NAMALWA (cell line): ENCODE results near the gene CH25H.
"Not testable (repeated sequence)": the region's sequence is repeated elsewhere in the genome, so short reads cannot be mapped to it uniquely, and the experiment has no call there.

ENCODE experiments used
- DNase-seq: peaks from one replicate; pipeline ENCODE4 v3.0.0-alpha.2; 2015; ENCODE audit warnings: low spot score

The CH25H gene

DNA sequence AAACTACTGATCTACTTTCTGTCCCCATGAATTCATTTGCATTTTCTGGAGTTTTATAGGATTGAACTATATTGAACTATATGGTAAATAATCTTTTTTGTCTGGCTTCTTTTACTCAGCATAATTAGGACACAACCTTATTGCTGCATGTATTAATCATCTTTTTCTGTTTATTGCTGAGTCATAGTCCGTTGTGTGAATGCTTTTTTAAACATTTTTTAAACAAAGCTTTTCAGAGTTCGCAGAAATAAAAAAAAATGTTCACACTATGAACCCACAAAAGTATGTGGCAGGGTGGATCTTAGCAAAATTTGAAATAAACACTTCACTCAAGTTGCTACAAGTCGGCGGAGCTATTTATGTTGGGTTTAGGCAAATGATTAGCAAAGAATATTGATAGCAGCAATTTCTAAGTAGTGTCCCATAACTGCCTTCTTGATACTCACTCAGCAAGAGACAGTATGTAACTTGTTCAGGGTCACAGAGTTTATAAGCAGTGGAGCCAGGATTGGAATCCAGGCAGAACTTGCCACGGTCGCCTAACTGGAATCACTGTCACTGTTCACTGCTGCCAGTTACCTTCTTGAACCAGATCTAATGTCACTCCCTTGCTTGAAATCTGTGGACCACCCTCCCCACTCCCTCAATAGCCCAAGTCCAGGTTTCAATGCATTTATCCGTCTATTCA, 5.6 kb downstream of the CH25H start:
- DNase-seq, result no peak

- DNase-seq, result no peak
Observed at GRCh38 chr10:89197473-89197872, 9.6 kb downstream of the CH25H start.

- not testable (repeated sequence) for DNase-seq
Observed at GRCh38 chr10:89191301-89191700, 15.8 kb downstream of the CH25H start.

DNA sequence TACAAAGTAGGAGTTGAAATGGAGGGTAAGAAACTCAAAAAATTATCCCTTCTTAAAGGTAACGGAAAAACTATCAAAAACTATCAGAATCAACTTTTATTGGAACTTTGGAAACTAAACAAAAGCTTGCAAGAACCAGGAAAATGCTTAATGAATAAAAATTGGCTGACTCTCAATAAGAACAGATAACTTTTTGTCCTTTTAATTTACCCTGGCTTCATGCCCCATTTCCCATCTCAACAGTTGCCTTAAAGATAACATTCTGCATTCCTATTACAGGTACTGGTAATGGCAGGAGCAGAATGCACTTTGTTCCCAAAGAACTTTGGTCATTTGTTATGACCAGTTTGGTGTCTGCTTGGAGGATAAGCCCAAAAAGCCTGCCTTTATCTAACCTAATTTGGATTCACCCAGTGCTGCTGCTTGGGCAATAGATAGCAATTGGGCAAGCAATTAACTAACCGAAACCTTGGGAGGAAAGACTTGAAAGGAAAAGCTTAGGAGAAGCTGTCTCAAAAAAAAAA, 17.8 kb downstream of the CH25H start:
- no peak for DNase-seq

DNA sequence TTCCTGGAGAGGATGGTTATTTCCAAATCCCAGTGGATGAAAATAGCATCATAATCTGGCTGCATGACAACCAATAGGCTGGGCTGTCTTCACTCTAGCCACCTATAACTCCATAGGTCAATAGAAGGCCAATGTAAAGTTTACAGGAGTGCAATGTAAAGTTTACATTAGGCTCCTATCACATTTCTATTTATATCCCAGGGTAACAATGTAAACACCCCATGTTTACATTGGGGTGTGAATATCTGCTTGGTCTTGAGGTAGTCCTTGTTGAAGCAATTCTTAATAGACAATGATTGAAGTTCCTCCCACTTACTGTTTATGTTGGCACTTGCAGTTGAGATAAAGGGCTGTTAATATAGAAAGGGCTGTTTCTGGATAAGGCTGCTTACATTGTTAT, 21.5 kb downstream of the CH25H start:
- no peak for DNase-seq

DNA sequence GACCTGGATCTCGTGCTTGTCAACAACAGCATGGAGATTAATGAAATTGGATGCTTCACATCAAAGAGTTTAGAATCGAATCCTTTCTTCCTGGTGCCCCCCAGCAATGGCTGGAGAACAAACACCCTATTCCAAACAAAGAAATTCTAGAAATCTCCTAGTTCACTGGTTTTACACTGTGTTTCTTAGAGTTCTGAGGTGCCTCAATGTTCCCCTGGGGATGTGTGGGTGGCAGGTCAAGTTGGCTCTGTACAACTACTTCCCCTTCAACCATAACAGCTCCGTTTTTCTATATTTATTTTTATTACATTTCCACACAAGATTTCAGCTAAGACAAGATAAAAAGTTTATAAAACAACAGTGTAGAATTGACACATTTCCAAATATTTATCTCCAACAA, 22.5 kb downstream of the CH25H start:
- no peak for DNase-seq

DNA sequence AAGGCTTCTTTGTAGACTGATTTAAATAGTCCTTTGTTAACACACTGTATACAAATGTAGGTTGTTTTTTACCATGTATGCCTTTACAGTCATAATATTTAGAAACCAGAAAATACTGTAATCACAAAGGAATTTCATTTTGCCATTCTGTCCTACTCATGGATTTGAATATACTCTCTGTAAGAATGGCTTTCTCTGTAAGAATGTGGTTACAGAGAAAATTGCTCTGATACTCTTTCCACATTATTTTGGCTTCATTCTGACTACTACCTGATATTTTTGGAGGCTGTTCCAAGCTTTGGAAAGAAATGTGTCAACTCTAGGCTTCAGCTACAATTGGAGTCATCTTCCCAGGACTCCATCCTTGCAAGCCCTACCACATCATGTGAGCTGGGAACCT, 23.5 kb downstream of the CH25H start:
- no peak for DNase-seq

GRCh38 chr10:89182894-89183293, 24.2 kb downstream of the CH25H start:
- no peak for DNase-seq

GRCh38 chr10:89175816-89176215, 31.3 kb downstream of the CH25H start:
- DNase-seq, result no peak

DNA sequence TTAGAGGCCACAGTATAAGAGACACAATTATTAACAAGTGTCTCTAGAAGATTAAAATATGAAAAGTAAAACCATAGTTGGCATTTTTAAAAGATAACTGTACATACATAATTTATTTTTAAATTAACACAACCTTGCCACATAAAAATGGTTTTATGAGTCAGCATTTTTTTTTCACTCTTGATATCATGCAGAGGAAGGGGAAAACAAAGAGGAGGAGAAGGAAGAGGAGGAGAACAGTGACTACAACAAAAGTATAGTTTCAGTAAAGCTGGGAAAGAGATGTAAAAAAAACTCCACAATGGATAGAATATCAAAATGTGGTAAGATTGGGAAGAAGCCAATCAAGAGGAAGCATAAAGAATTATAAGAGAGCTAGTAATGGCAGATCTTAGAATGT, 34.0 kb downstream of the CH25H start:
- DNase-seq, result no peak

DNA sequence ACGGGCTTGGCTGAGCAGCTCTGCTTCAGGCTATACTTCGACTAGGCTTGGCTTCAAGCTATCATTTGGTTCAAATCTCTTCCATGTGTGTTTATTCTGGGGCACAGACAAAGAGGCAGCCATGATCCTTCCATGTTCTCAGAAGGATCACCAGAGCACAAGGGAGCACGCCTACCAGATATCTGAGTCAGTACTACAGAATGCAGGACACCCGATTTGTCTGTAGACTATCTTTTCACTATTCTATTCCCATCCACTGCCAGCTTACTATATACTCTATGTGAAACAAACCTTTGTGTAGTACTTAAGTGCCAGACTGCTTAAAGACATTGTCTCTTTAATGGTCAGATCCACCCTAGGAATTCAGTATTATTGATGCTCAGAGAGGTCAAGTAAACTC, 35.1 kb downstream of the CH25H start:
- no peak for DNase-seq

DNA sequence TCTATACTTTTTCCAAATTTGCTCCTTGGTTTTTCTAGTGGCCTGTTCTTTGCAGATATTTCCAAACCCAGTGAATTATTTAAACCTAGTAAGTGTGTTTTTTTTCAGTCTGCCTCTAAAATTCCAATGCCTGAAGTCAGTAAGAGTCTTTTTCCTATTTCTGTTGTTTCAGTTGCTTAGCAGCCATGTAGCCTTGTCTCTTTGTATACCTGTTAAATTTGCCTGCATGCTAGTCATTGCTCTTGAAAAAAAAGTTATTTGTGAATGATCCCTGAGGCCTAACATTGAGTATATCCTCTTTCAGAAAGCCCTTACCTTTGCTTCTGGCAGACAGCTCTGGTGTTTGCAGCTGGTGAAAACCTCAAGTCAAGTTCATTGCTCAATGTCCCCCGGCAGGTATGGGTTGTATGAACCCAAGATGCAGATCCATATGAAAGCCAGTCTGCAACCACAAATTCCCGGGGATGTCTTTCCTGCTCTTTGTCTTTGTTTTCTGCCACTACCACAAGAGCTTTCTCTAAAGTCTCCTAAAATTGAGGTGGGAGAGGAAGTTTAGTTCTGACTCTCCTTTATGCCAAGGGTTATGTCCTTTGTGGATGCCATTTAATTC, 35.7 kb downstream of the CH25H start:
- no peak for DNase-seq

DNA sequence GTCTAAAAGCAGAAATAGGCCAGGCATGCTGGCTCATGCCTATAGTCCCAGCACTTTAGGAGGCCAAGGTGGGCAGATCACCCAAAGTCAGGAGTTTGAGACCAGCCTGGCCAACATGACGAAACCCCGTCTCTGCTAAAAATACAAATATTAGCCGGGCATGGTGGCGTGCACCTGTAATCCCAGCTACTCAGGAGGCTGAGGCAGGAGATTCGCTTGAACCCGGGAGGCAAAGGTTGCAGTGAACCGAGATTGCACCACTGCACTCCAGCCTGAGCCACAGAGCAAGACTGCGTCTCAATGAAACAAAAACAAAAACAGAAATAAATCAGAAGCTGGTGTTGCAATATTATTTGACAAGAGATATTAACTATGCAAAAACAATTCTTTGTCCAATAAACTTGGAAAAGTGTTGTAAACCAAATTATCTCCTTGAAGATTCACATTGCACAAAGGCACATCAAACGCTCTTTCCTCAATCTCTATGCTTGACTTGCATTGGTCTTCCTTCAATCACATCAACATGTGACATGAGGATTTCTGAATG, 38.7 kb downstream of the CH25H start:
- not testable (repeated sequence) for DNase-seq

- no peak for DNase-seq
Observed at GRCh38 chr10:89167915-89168314, 39.2 kb downstream of the CH25H start.

- no peak for DNase-seq
Observed at GRCh38 chr10:89165923-89166322, 41.2 kb downstream of the CH25H start.

DNA sequence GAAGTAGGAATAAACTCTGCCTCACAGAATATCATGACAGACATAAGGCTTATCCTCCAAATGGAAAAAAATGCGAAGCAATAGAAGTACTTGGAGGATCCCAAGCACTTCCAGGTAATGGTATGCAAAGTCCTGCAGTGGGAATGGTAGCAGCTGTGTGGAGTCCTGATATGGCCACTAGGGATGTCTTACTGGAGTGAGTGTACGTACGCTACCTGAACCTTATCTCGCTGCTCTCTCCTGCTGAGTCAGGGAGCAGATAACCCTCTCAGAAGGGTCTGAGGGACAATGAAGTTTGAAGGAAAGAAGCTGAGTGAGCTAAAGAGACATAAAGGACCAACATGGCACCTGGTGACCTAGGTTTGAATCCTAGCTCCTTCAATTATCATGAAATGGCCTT, 42.2 kb downstream of the CH25H start:
- DNase-seq, result no peak

- no peak for DNase-seq
Observed at GRCh38 chr10:89164080-89164479, 43.0 kb downstream of the CH25H start.

DNA sequence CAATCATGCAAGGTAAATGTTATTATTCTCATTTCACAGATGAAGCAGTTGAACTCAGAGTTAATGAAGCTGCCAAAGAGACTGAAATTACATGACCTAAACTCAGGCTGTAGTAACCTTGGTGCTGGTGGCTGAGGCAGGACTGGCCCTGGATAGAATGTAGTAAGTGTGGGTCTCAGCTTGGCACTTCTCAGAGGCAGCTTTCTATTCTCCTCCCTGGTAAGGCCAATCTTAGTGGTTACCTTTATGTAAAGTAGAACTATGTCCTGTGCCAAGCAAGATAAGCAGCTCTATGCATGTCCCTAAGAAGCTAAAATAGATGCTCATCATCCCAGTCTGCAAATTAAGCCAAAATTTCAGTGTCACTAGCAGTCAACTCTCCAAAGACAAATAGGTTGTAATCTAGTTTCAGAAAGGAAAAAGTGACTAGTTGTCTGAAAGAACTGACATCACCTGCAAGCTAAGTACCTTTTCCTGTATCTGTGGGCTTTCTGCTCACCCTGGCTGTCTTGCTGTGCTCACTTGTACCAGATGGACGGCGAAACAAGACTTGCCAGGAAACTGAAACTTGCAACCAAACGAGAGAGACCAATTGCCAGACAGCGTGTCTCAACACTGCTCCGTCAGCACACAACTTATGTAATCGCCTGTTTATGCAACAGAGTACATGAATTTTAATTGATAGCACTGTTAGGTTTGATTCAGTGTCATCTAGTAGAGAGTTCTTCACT, 43.7 kb downstream of the CH25H start:
- DNase-seq, result peak; percentile 61

DNA sequence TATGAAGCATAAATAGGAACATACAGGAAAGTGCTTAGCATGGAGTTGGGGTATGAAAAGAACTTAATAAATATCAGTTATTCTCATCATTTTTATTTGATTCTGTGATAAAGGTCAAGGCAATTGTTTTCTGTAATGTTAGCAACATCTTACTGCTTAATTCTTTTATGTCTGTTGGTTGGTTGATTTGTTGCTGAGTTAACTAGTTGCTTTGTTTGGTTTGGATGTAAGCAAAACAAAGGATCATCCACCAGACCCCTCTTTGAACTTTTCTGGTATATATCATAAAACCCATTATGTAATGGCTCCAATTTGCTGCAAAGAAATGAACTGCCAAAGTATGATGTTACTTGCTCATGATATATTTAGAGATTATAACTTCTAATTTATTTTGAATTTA, 44.5 kb downstream of the CH25H start:
- no peak for DNase-seq

DNA sequence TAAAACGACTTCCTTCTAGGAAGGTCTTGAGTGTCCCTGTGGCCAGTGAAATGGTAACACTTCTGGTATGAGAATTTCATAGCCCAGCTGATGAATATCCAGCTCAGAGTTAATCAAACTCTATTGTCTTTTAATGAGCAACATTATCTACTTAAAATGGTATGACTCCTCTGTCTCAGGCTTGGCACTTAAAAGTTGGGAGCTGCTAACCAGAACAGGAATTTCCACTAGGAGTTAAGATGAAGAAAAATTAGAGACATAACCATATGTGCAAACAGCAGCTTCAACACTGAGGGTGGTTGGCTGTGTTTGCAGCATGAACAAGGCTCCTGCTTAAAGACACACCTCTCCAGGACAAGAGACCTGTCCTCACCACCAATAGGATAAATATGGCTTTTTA, 46.8 kb downstream of the CH25H start:
- DNase-seq, result no peak

DNA sequence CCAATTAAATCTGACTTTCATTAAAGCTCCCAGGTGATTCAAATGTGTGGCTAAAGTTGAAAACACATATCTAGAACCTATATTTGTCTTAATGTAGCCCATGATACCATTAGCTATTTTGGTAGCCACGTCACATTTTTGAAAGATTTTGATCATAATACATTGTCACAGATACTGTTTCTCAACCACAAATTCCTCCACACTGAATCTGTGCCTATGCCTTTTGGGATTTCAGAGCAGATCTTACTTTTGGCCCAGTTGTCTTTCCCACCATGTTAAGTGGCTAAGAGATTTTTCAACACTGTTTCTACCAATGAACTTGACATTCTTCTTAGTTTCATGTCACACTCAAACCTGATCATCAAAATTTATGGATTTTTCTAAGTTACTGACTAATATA, 47.4 kb downstream of the CH25H start:
- no peak for DNase-seq

DNA sequence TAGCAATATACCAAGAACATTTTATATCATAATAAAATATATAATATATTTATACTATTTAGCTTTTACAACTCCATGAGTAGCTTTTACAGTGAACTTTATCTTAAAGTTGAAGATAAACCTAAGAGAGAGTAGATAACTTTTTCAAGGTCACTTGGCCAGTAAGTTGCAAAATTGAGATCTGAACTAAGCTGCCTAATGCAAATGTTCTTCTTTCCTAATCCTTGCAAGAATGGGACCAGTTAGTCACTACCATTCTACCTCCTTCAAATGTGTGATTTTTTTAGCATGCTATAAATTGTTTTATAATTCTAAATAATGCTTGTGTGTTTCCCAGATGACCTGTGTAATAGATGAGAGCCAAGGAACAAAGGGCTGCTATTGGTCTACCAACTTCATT, 47.8 kb downstream of the CH25H start:
- no peak for DNase-seq

DNA sequence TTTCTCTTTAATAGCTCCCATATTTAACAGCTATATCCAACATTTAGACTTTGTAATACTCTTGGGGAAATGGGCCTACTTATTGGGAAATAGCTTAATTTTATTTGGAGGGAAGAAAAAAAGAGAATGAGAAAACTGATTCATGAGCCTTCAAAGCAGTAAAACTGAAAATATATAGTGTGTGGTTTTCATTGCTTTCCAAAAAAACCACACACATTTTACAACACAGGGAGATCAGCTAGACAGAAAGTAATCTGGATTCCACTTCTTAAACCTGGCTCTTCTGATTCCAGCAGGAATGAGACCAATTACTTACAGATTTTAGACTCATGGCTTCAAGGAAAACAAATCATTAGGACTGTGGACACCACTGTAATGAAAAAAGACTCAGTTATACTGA, 48.7 kb downstream of the CH25H start:
- no peak for DNase-seq
